ENCODE measurements around the gene LIPG.

- TF ChIP-seq CTCF (IDR thresholded peaks at IDR 0.05; ENCODE audit: poor library complexity) (no peak), EZH2 (IDR thresholded peaks at IDR 0.05; ENCODE audit: borderline replicate concordance) (no peak), EZH2phosphoT487 (IDR thresholded peaks at IDR 0.05; ENCODE audit: low read depth, severe bottlenecking, unreplicated experiment) (no peak)
These were observed 1.3 kb downstream of the LIPG start for GRCh38 chr18:49563130-49563540.
